ENCODE results near the gene FOSL1.
A peak's percentile ranks its signal among the peaks of the same experiment; 100 is the strongest.

Gene FOSL1

GRCh38 chr11:65863889-65864705, 36.1 kb downstream of the FOSL1 start:
- DNase-seq: no peak

GRCh38 chr11:65862941-65863888, 37.0 kb downstream of the FOSL1 start:
- DNase-seq: no peak

GRCh38 chr11:65862191-65862735, 37.9 kb downstream of the FOSL1 start:
- DNase-seq: no peak

GRCh38 chr11:65861533-65862183, 38.5 kb downstream of the FOSL1 start:
- no peak for DNase-seq

- no peak for DNase-seq
These were observed 39.1 kb downstream of the FOSL1 start for GRCh38 chr11:65861165-65861505.

GRCh38 chr11:65860278-65861164, 39.7 kb downstream of the FOSL1 start, which contains the start of gene MUS81:
TSS of gene MUS81 (plus strand) at chr11:65860433. CDS start at chr11:65860754, 321 bp downstream.
- peak; percentile 99 for DNase-seq

GRCh38 chr11:65859812-65860277, 40.3 kb downstream of the FOSL1 start:
- DNase-seq: no peak

- DNase-seq: peak; percentile 99
These were observed 40.9 kb downstream of the FOSL1 start for GRCh38 chr11:65859095-65859811.

GRCh38 chr11:65858681-65859087, 41.5 kb downstream of the FOSL1 start:
- DNase-seq: no peak

GRCh38 chr11:65857853-65858680, 42.1 kb downstream of the FOSL1 start, which contains the start of gene CFL1:
TSS of gene CFL1 (minus strand) at chr11:65858180. CDS start at chr11:65858099, 81 bp downstream.
- peak; percentile 98 for DNase-seq

GRCh38 chr11:65857500-65857852, 42.7 kb downstream of the FOSL1 start:
- no peak for DNase-seq

- peak; percentile 69 for DNase-seq
These were observed 43.3 kb downstream of the FOSL1 start for GRCh38 chr11:65856689-65857499.

- no peak for DNase-seq
These were observed 44.2 kb downstream of the FOSL1 start for GRCh38 chr11:65855927-65856363.

GRCh38 chr11:65854852-65855837, 45.0 kb downstream of the FOSL1 start:
- no peak for DNase-seq

GRCh38 chr11:65854161-65854592, 46.0 kb downstream of the FOSL1 start:
- DNase-seq: no peak

- no peak for DNase-seq
These were observed 46.8 kb downstream of the FOSL1 start for GRCh38 chr11:65853246-65853979.
